Thymus (tissue), 14 donors: ENCODE data around the gene EEF1A2. TPM values are rescaled to one million over a fixed set of nuclear protein-coding genes. Genes with fewer than 3 reads are reported as not detected.
A peak's percentile ranks its signal among the peaks of the same experiment; 100 is the strongest.

Source experiments
- DNase-seq, 9 donors: peaks; one replicate each; pipeline ENCODE4 v3.0.0-alpha.2; 2013; ENCODE audit warnings: low spot score in 9 of 9, low read depth in 6 of 9, missing footprints in 1 of 9
- H3K27ac ChIP-seq, 2 donors: one replicate each; pipeline ENCODE4 v1.5.1; 2013; ENCODE audit warnings: control low read depth in 1 of 2, low read depth in 1 of 2, low read length in 1 of 2, mild to moderate bottlenecking in 1 of 2, moderate library complexity in 1 of 2
- H3K27me3 ChIP-seq, 2 donors: one replicate each; pipeline ENCODE4 v1.5.1; 2013; ENCODE audit warnings: low read length in 1 of 2; ENCODE audit not compliant: control insufficient read depth in 2 of 2, insufficient read depth in 1 of 2
- H3K36me3 ChIP-seq, 2 donors: one replicate each; pipeline ENCODE4 v1.5.1; 2013; ENCODE audit warnings: low read length in 1 of 2, mild to moderate bottlenecking in 1 of 2, moderate library complexity in 1 of 2; ENCODE audit not compliant: control insufficient read depth in 2 of 2, insufficient read depth in 2 of 2
- H3K4me1 ChIP-seq, 2 donors: one replicate each; pipeline ENCODE4 v1.5.1; 2013; ENCODE audit warnings: low read length in 2 of 2; ENCODE audit not compliant: control insufficient read depth in 2 of 2, insufficient read depth in 2 of 2
- H3K4me3 ChIP-seq, 2 donors: one replicate each; pipeline ENCODE4 v1.5.1; 2013; ENCODE audit warnings: low read length in 2 of 2, control low read depth in 1 of 2, mild to moderate bottlenecking in 1 of 2
- H3K9me3 ChIP-seq, 2 donors: one replicate each; pipeline ENCODE4 v1.5.1; 2013; ENCODE audit warnings: low read length in 1 of 2, mild to moderate bottlenecking in 1 of 2; ENCODE audit not compliant: control insufficient read depth in 2 of 2, insufficient read depth in 1 of 2
- WGBS: extraction: QIAGEN DNeasy Blood & Tissue Kit; methylation state at CpG from one replicate; pipeline ENCODE4 v1.1.7; 2013; 5-methylcytosine and 5-hydroxymethylcytosine counted together
- long read RNA-seq, 10 donors: transcript quantifications; one replicate each; lab custom pipeline, GENCODE V29; 2026
- polyA plus RNA-seq: library from polyadenylated mRNA; stranded (reverse); fragments of 200-250 nt; gene quantifications from one replicate; pipeline ENCODE4 v1.2.3, GENCODE V29; 2013
- total RNA-seq: library from RNA; stranded (reverse); fragments of 120-200 nt; gene quantifications from one replicate; pipeline ENCODE4 v1.2.4, GENCODE V29; 2013
- donor health status: healthy.

The EEF1A2 gene
- total RNA-seq, result 0.19 TPM
- polyA plus RNA-seq, result 2.2 TPM
- long read RNA-seq, donor 1, result 0 reads
- long read RNA-seq, donor 2, partial matches to known transcripts, result 688 of 741 reads
- long read RNA-seq, donor 2, other reads (novel, unspliced or antisense), result 52 of 741 reads
- long read RNA-seq, donor 3, partial matches to known transcripts, result 268 of 277 reads
- long read RNA-seq, donor 3, other reads (novel, unspliced or antisense), result 9 of 277 reads
- long read RNA-seq, donor 4, result 0 reads
- long read RNA-seq, donor 5, result 0 reads
- long read RNA-seq, donor 6, partial matches to known transcripts, result 696 of 729 reads
- long read RNA-seq, donor 6, other reads (novel, unspliced or antisense), result 30 of 729 reads
- long read RNA-seq, donor 7, partial matches to known transcripts, result 251 of 583 reads
- long read RNA-seq, donor 7, other reads (novel, unspliced or antisense), result 330 of 583 reads
- long read RNA-seq, donor 8, partial matches to known transcripts, result 206 of 214 reads
- long read RNA-seq, donor 8, other reads (novel, unspliced or antisense), result 8 of 214 reads
- long read RNA-seq, donor 9, result 0 reads
- long read RNA-seq, donor 10, partial matches to known transcripts, result 0 of 1 reads
- long read RNA-seq, donor 10, other reads (novel, unspliced or antisense), result 0 of 1 reads

GRCh38 chr20:63498960-63499337, at the start of gene EEF1A2:
TSS of gene EEF1A2 (minus strand) at chr20:63499083. CDS start at chr20:63497763, 1,320 bp downstream.
- DNase-seq, result peak in 1 of 9 donors; percentile 16
- Histone ChIP-seq H3K27ac (no peak within 1 kb of the TSS), H3K4me1 (no peaks in the 10 kb centered on the region), H3K4me3 (peak within 1 kb of the TSS in 1 of 2 donors; percentile 40), H3K36me3 (no peaks in the 10 kb centered on the region), H3K27me3 (peaks cover 49 to 90% of the 10 kb centered on the region in 2 donors), H3K9me3 (no peaks in the 10 kb centered on the region)
- whole genome bisulfite sequencing, result 1% methylated on average over 58 of the region's 58 CpGs

- WGBS, result 64% methylated on average over 11 of the region's 11 CpGs
- H3K27me3 ChIP-seq, result peaks cover 2 to 64% of the 10 kb centered on the region in 2 donors
- H3K4me1 ChIP-seq, result peaks cover 25 to 54% of the 10 kb centered on the region in 2 donors
- H3K9me3 ChIP-seq, result peaks cover 0 to 18% of the 10 kb centered on the region in 2 donors
- DNase-seq, result no peak
- H3K27ac ChIP-seq, result no peak overlapping the region
- H3K4me3 ChIP-seq, result no peak overlapping the region
- no peaks in the 10 kb centered on the region for H3K36me3 ChIP-seq
These were observed 49.7 kb upstream of the EEF1A2 start for GRCh38 chr20:63548542-63548941.

- Histone ChIP-seq H3K4me3 (no peak within 1 kb of the TSS), H3K4me1 (peaks cover 21 to 48% of the 10 kb centered on the region in 2 donors), H3K27ac (no peak within 1 kb of the TSS), H3K36me3 (no peaks in the 10 kb centered on the region), H3K27me3 (peaks cover 2 to 62% of the 10 kb centered on the region in 2 donors), H3K9me3 (peaks cover 0 to 13% of the 10 kb centered on the region in 2 donors)
- no peak for DNase-seq
- WGBS, result 68% methylated on average over 35 of the region's 35 CpGs
These were observed 49.0 kb upstream of the EEF1A2 start, which contains the start of gene SRMS for GRCh38 chr20:63547725-63548480. TSS of gene SRMS (minus strand) at chr20:63547749. CDS start at chr20:63547463, 286 bp downstream.

GRCh38 chr20:63546956-63547724, 48.3 kb upstream of the EEF1A2 start:
- Histone ChIP-seq H3K4me1 (peaks cover 14 to 40% of the 10 kb centered on the region in 2 donors), H3K4me3 (no peak overlapping the region), H3K36me3 (no peaks in the 10 kb centered on the region), H3K27ac (no peak overlapping the region), H3K27me3 (peaks cover 2 to 62% of the 10 kb centered on the region in 2 donors), H3K9me3 (peaks cover 0 to 7% of the 10 kb centered on the region in 2 donors)
- DNase-seq, result no peak
- 76% methylated on average over 58 of the region's 58 CpGs for WGBS

- 92% methylated on average over 20 of the region's 20 CpGs for WGBS
- Histone ChIP-seq H3K4me1 (peaks cover 10 to 36% of the 10 kb centered on the region in 2 donors), H3K27ac (no peak overlapping the region), H3K27me3 (peaks cover 2 to 62% of the 10 kb centered on the region in 2 donors), H3K4me3 (no peak overlapping the region), H3K9me3 (peaks cover 0 to 6% of the 10 kb centered on the region in 2 donors), H3K36me3 (no peaks in the 10 kb centered on the region)
- DNase-seq, result no peak
These were observed 47.5 kb upstream of the EEF1A2 start for GRCh38 chr20:63546256-63546955.

- H3K9me3 ChIP-seq, result peaks cover 0 to 6% of the 10 kb centered on the region in 2 donors
- no peak overlapping the region for H3K27ac ChIP-seq
- H3K4me3 ChIP-seq, result no peak overlapping the region
- 32% methylated on average over 6 of the region's 6 CpGs for WGBS
- H3K4me1 ChIP-seq, result peaks cover 10 to 33% of the 10 kb centered on the region in 2 donors
- DNase-seq, result peak in 1 of 9 donors; percentile 26
- H3K27me3 ChIP-seq, result peaks cover 2 to 61% of the 10 kb centered on the region in 2 donors
- H3K36me3 ChIP-seq, result no peaks in the 10 kb centered on the region
These were observed 46.9 kb upstream of the EEF1A2 start for GRCh38 chr20:63545814-63546213.

GRCh38 chr20:63544958-63545516, 46.2 kb upstream of the EEF1A2 start:
- peaks cover 0 to 6% of the 10 kb centered on the region in 2 donors for H3K9me3 ChIP-seq
- no peak overlapping the region for H3K4me3 ChIP-seq
- peaks cover 10 to 29% of the 10 kb centered on the region in 2 donors for H3K4me1 ChIP-seq
- no peaks in the 10 kb centered on the region for H3K36me3 ChIP-seq
- no peak for DNase-seq
- no peak overlapping the region for H3K27ac ChIP-seq
- WGBS, result 87% methylated on average over 19 of the region's 19 CpGs
- peaks cover 2 to 64% of the 10 kb centered on the region in 2 donors for H3K27me3 ChIP-seq
